Stimulated activated CD4-positive, alpha-beta T cell treated with anti-CD3 and anti-CD28 coated beads, Interleukin-2, amount 100 ng/mL, for 48 hours (primary cell): ENCODE results near the gene ZNF777.

ENCODE experiments used
- DNase-seq, 2 donors: peaks; one replicate each; pipeline ENCODE4 v3.0.0-alpha.2; 2020

Gene ZNF777

DNA sequence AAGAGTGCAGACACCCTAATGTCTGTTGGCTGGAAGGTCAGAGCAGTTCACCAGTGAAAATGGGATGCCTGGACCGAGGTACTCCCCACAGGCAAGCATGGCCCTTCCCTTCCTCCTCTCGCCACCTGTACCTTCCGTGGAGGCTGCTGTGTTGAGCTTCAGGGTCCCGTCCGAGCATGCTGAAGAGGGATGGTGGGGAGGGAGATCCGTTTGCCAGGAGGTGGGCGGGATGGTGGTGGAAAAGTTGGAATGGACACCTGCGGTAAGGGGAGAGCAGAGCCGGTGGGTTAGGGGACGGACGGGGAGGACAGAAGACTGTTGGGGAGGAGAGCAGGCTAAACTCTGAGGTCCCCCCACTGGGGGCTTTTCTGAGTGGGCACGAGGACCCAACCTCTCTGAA is 15.9 kb upstream of the ZNF777 start:
- no peak for DNase-seq

DNA sequence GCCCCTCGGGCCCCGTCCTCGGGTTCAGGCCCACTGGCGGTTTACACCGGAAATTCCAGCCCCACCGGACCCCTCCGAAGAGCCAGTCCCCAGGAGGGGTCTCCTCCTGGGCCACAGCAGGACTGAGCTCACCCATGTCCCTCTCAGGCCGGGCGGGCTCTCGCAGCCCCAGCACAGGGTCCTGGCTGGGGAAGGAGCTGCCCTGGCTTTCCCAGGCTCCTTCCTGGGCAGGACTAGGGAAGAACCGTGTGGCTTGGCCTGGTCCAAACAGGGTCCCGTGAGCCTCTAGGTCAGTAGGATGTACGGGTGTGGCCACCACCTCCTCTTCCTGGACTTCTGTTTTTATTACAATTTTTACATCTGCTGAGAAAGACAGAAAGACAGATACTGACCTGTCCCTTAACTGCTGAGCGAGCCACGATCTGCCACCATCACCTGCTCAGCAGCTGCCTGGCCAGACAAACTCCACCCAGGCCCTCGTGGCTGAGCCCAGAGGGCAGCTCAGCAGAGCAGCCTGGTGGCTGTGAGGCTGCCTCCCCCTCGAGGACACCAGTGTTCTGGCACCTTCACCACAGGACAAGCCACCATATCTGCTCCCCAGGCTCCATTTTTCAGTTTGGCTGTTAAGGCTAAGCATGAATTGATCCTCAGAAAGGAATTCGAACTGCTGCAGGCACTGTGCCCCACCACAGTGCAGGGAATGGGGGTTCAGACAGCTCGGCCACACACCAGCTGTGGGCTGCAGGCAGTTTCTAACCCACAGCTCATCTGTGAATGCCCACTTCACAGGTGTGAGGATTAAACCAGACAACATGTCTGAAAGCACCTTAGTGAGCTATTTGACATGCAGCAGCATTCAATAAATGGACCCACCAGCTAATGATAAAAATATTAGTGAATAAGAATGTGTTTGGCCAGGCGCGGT is 14.5 kb upstream of the ZNF777 start:
- no peak for DNase-seq

DNA sequence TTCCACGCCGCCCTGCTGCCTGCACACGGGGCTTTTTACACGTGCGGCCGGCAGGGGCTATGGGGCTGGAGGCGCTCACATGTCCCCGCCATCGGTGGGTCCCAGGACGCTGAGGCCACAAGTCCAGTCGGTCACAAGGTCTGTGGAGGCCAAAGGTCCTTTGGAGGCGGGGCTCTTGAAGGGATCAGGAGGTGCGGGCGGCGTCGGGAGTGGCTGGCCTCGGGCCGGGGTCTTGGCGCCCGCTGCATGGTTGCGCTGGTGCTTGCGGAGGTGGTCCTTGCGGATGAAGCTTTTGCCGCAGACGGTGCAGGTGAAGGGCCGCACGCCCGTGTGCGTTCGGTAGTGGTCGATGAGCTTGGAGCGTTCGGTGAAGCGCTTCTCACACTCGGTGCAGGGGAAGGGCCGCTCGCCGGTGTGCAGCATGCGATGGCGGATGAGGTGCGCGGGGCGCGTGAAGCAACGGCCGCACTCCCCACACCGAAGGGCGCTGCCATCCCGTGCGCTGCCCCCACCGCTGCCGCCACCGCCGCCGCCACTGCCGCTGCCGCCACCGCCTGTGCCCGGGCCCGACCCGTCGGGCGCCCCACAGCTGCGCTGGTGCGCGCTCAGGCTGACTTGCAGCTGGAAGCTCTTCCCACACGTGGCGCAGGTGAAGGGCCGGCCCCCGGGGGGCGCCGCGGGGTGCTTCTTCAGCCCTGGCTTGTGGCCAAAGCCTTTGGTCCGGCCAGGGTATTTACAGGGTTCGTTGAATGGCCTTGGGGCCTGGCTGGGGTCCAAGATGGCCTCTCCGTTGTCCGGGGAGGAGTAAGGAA is 13.7 kb upstream of the ZNF777 start:
- no peak for DNase-seq

DNA sequence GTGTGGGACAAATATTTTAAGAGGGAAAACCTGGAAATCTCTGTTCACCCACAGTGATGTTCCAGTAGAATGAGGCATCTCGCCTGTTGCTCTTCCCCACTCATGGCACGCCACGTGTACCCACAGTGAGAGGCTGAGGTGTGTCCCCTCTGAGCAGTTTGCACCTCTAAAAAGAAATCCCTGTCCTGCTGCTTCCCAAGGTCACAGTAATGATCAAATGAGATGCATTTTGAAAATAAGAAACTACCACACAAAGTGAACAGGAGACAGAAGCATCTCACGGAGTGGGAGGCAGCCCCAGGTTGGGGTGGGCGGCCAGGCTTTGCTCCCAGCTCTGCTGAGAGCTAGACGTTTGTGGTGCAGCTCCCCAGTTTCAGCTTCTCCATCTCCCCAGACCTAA is 12.4 kb upstream of the ZNF777 start:
- DNase-seq: no peak

DNA sequence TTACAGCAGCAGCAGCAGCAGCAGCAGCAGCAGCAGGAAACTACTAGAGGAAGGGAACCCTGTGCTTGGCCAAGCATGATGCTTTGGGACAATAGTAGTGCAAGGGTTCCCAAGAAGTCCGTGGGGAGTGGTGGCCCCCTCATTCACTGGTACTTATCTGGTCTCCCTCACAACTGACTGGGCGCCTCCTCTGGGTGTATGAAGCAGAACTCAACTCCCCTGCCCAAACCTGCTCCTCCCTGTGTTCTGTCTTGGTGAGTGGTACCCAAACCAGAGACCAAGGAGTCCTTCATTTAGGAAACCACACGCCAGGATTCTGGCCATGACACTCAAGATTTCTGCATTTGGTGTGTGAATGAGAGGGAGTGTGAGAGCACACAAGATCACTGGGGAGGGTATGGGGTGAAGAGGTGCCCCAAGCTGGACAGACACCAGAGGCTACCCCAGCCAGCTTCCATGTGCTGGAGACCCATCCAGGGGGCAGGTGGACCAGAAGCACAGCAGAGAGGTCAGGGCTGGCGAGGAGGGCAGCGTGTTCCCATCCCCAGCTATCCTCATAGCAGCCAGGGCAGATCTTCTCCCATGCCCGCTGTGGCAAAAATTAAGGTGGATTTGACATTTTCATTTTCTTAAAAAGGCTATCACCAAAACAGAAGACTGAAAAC is 10.6 kb upstream of the ZNF777 start:
- no peak for DNase-seq

DNA sequence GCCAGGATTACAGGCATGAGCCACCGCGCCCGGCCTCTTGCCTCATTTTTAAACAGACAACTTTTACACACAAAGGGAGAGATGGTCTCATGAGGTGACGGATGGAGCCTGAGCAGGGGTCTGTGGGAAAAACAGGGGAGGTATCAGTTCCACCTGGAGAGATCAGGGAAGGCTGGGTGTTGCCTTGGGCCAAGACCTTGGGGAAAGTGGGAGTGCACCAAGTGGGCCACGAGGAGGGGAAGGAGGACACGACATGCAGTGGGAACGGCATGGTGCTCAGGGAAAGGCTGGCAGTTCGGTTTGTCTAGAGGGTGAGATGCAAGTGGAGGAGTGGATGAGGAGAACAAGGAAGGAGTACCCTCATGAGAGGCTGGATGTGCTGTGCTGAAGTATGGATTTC is 8.9 kb upstream of the ZNF777 start:
- no peak for DNase-seq

DNA sequence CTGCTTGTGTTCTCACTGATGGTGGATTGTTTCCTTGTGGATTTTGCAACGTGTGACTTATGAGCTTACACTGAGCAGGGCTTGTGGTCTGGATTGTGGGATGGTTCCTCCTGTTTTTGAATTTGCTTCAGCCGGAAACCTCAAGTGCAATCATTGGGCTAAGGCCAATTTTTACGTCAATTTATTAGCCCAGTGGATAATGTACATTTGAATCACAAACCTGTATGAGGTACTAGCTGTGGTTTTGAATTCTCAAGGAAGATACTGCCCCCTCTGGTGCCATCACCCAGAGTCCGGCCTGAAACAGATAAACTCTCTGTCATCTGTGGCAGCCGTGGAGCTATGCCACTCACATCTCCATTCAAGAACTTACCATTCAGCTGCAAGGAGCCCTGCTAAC is 7.3 kb upstream of the ZNF777 start:
- DNase-seq: no peak

DNA sequence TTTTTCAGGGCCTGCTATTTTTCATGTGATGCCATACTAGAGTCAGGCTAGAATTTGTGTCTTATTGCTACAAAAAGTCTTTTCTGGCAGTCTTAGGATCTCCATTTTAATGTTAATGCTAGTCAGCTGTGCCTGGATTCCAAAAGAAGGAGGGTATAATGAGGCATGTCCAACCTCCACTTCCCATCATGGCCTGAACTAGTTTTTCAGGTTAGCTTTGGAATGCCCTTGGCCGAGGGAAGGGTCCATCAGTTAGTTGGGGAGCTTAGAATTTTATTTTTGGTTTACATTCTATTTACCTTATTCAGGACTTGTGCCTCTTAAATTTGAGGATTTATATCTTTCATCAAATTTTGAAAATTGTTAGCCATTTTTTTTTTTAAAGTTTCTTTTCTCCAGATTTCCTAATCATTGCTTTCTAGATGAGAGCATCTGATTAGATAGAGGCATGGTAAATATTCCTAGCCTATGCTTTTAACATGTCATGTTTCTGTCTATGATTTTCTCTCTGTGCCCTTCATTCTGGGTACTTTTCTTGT is 6.5 kb upstream of the ZNF777 start:
- no peak for DNase-seq

DNA sequence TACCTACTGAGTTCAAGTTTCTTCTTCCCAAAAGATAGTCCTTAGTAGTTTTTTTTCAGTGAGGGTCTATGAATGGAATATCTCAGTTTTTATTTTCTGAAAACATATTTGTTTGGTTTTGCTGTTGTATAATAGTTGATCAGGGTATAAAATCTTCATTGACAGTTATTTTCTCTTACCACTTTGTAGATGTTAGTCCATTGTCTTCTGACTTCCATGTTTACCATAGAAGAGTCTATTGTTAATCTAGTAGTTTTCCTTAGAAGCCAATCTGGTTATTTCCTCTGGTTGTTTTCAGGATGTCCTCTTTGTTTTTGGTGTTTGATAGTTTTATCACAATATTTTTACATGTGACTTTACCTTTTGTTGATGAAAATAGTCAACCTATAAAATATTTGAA is 5.5 kb upstream of the ZNF777 start:
- DNase-seq: no peak

DNA sequence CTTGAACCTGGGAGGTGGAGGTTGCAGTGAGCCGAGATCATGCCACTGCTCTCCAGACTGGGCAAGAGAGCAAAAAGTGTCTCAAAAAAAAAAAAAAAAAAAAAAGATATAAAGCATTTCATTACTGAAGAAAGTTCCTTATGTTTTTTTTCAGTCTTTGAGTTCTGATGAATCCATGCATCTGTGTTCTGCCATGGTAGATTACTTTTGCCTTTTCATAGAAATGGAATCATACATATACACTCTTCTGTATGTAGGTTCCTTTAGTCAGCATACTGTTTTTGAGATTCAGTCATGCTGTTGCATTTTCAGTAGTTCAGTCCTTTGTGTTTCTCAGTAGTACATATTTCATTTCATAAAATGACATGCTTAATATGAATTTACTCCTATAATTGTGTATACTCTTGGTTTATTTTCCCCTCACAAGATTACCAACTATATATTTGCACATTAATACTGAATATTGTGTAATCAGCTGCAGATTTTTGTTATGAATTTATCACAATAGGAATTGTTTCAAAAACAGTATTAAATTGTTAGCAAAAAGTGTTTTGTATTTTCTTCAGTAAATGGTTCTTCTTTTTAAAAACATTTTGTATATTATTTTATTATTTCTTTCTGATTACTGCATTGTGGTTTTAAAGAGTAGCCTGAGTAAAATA is 2.8 kb upstream of the ZNF777 start:
- no peak for DNase-seq

DNA sequence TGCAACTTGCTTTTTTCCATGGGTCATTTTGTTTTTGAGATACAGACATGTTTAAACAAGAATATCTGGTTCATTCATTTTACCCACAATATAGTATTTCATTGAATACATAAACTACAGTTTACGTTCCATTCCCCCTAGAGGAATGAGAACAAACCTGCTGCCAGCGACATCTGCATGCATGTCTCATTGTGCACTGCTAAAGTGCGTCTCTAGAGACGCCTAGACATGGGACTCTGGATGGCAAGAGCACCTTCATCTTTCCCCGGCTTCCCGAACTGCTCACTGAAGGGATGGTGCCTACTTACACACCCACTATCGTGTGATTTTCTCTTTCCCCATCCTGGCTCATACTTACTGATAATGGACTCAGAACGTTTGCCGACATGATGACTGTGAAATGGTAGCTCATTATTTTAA is 1.2 kb upstream of the ZNF777 start:
- no peak for DNase-seq

DNA sequence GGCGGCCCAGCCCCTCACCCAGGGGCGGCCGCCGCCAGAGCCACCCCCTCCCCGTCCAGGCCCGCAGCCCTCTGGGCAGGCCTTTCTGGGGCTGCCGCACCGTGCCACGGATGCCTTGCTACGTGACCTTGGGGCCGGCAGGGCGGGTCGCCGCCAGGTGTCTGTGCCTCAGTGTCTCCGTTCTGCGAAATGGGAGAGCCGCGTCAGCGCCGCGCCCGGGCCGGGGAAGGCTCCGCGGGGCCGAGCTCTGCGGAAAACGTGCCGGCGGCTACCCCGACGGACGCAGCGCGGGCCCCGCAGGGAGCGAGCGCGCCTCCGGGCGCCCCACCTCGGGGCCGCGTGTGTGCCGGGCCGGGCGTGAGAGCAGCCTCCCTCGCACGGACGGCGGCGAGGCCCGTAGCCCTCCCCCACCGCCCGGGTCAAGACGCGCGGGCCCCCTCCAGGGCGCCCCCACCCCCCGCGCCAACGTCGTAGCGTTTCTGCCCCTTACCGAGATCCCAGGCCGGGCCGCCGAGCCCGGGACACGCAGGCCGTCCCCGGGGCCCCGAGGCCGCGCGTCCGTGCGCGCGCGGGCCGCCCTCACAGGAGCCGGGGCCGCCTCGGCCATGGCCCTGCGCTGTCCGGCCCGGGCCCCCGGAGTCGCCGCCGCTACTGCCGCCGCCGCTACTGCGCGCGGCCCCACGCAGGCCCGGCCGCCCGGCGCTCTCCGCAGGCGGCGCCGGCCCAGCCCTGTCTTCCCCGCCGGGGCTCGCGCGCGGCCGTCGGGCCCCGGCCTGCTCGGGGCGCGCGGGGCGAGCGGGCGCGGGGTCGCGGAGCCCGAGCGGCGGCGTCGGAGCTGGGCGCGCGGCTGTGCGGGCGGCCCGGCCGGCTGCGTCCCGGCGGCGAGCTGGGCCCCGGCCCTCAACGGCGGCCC is 1.1 kb downstream of the ZNF777 start:
- DNase-seq: peak; percentile 7 to 24

DNA sequence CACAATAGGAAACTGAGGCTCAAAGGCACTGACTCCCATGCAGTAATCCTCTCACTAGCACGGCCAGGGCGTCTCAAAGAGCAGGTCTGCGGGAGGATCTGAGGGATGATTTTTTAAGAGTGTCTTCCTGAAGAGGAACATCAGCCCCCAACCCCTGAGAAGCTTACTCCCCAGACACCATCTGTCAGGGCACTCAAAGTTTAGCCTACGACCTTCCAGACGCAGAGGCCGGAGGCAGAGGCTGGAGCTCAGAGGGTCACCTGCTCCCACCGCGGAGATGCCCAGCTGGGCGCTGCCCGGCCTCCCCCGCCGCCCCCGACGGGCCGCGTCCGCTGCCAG is 1.7 kb downstream of the ZNF777 start:
- DNase-seq: no peak

DNA sequence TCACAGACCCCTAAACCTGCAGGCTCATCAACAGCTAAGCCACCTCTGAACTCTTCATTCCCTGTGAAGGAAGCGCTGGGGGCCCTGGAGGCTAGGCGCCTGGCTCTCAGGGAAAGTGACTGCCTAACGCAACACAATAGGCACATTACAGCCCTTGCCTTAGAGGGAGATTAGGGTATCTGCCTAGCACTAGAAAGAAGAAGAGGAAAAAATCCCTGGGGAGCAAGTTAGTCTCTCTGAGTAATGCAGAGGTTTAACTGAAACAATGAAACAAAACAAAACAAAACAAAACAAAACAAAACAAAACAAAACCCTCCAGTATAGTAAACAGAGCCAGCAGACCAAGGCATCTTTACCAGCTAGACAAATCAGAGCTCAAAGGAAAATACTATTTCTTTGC is 2.6 kb downstream of the ZNF777 start:
- DNase-seq: no peak

DNA sequence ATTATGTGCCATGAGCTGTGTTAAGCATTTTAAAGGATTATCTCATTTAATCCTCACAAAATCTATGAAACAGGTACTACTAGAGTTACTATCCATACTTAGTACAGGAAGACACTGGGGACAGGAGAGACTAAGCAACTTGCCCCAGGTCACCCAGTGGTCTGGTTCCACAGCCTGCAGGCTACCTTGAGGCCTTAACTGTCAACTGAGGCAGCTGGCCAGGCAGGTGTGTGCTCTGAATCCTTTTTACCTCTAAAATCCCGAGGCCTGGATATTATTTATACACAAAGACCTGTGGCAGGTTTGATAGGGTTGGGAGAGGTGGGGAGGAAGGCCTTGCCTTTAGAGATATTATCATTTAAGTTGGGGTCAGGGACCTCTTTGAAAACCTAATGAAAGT is 3.1 kb downstream of the ZNF777 start:
- no peak for DNase-seq

DNA sequence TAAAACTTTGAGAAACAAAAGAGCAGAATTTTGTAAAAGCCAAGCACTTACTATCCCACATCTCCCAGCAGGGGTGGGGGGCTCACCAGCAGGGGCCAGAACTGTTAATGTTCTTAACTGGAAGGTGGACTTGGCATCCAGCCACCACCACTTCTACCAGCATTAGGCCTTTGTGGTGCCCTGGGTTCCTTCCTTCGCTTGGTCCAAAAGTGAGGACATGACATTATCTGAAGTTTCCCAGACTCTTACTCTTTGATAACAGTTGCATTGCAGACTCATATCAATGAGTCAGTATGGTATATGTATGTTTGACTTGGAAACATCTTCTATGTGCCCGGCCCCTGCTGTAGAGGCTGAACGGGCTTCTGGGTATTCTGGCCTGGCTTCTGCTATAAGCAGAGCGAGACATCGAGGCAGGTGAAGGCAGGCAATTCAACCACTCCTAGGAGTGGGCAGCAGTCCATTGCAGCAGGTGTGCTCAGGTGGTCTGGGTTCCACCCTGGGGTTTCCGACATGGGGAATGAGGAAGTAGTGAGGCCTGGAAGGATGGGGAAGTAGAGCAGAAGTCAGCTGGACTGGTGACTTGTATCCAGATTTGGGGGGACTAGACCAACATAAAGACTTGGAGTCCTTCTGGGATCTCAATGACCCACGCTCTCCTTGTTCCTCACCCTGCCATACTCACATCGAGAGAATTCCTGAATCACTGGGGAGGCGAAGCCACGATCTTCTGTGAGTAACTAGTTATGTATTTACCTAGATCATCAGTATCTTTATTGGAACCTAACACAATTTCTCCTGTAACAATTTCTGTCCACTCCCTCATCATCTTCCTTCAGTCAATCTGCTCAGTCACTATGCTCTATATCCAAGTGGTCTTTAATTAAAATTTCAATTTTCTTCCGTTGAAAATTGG is 4.1 kb downstream of the ZNF777 start:
- no peak for DNase-seq

DNA sequence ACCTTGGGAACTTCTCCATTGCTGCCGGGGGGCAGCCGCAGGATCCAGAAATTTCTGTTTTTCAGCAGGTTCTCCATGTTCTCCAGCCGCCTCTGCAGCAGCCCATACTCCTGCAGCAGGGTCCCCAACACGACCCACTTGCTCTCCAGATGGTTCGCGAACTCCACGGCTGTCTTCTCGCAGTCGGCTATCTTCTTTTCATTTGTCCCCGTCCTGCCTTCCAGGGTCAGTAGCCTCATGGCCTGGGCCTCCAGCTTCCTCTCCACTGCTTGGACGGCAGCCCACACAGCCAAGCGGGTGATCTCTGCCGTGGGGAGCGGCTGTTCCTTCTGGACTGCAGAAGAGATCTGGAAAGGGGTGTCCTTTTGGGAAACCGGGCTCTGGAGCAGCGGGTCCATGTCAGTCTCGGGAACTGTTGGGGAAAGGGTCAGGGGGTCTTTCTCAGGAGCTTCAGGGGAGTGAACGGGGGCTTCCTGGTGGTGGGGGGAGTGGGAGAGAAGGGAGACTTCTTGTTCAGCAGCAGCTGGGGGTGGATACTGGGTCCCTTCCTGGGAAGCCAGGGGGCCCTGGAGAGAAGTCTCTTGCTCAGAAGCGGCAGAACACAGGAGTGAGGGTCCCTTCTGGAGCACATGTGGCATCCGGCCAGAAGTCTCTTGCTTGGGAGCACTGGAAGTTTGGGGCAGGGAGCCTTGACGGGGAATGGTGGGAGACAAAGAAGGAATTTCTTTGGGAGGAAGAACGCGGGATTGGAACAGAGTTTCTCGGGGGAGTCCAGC is 5.5 kb downstream of the ZNF777 start:
- no peak for DNase-seq

DNA sequence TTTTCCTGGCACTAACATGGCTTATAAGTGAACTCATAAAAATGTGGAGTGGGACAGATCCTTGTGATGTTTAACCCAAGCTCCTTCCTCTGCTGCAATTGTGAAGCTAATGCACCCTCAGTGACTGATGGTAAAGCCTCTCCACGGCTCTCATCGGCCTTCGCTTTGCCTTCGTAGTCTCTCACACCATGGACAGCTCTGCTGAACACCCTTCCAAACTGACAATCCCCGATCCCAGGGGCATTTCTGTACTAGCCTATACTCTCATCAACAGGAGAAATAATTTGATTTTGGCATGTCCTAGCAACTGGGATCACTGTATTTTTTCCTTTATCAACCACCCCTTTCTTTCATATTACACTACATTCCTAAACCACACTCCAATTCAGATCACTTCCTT is 6.1 kb downstream of the ZNF777 start:
- no peak for DNase-seq

DNA sequence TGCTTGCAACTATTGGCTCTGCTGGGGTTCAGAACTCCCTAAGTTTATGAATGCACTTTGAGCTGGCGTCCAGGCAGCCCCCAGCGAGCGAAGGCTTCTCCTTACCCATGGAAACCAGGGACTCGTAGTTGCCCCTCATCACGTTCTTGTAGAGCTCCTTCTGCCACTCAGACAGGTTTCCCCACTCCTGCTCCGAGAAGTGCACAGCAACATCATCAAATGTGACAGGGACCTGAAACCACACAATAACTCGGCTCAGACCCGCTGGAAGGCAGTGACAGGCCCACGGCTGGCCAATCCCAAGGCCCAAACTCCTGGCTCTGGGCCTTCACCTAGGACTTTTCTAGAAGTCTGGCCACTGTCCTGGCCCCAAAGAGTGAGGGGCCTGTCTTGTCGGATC is 6.9 kb downstream of the ZNF777 start:
- no peak for DNase-seq

DNA sequence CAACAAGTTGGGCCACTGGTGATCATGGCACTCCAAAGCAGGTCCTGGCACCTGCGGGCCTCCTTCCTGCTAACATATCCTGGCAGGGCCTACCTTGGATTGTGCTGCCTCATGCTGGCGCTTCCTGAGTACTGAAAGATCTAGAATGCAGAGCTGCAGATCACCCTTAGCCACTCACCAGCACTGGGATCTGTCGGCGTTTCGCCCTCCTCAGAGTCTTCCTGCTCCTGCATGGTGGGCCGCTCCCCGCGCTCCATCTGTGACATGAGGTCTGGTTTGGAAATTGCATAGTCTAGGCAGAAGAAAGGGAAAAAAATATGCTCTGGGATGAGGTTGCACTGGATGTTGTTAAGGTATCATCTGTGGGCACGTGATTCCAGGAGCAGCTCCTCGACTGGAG is 10.0 kb downstream of the ZNF777 start:
- no peak for DNase-seq
